GM18520 (cell line): Measurements from ENCODE around the gene SCYL1.
A peak's percentile ranks its signal among the peaks of the same experiment; 100 is the strongest.
"Not testable (repeated sequence)": the region's sequence is repeated elsewhere in the genome, so short reads cannot be mapped to it uniquely, and the experiment has no call there.

Experiments used
- ATAC-seq: cut with Tn5 transposase; IDR thresholded peaks from one replicate; pipeline ENCODE4 v1.9.1; 2021; ENCODE audit not compliant: unreplicated experiment

SCYL1 gene

GRCh38 chr11:65504674-65505465, 20.0 kb upstream of the SCYL1 start:
- ATAC-seq, result no peak

GRCh38 chr11:65505466-65506289, 19.2 kb upstream of the SCYL1 start:
- no peak for ATAC-seq

- peak; percentile 1 for ATAC-seq
Observed at GRCh38 chr11:65506290-65506771, 18.6 kb upstream of the SCYL1 start.

- ATAC-seq, result peak; percentile 2
Observed at GRCh38 chr11:65506772-65507505, 17.9 kb upstream of the SCYL1 start.

- not testable (repeated sequence) for ATAC-seq
Observed at GRCh38 chr11:65512311-65512710, 12.6 kb upstream of the SCYL1 start.

- no peak for ATAC-seq
Observed at GRCh38 chr11:65516135-65516968, 8.5 kb upstream of the SCYL1 start.

- not testable (repeated sequence) for ATAC-seq
Observed at GRCh38 chr11:65518941-65519549, 5.8 kb upstream of the SCYL1 start.

GRCh38 chr11:65521777-65522521, 2.9 kb upstream of the SCYL1 start:
- ATAC-seq, result not testable (repeated sequence)

- not testable (repeated sequence) for ATAC-seq
Observed at GRCh38 chr11:65522718-65523630, 1.9 kb upstream of the SCYL1 start.

- not testable (repeated sequence) for ATAC-seq
Observed at GRCh38 chr11:65523631-65523968, 1.3 kb upstream of the SCYL1 start.

GRCh38 chr11:65524014-65524740, 706 bp upstream of the SCYL1 start:
- no peak for ATAC-seq

GRCh38 chr11:65525546-65526480, 930 bp downstream of the SCYL1 start:
- no peak for ATAC-seq

GRCh38 chr11:65526744-65527143, 1.9 kb downstream of the SCYL1 start:
- no peak for ATAC-seq

GRCh38 chr11:65528819-65529350, 4.0 kb downstream of the SCYL1 start:
- ATAC-seq, result no peak

- ATAC-seq, result no peak
Observed at GRCh38 chr11:65529475-65530156, 4.7 kb downstream of the SCYL1 start.

- ATAC-seq, result no peak
Observed at GRCh38 chr11:65530157-65530496, 5.2 kb downstream of the SCYL1 start.
